ENCODE results near the gene MYO1E.

DNA sequence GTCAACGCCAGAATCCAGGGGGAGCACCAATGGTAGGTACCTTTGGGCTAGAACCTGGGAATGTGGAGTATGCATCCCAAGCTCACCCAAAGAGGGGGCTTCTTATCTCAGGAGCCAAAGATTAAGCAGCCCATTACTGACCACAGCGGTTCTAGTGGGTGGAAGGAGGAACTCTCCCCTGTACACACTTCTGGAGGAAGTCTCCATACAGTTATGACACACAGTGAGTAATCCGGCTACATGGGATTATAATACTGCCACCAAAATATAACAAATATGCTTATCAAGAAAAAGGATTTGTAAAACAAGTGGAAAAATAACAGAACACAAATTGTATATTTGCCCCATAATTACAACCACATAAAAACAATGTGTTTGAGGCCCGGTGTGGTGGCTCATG is 8.4 kb downstream of the MYO1E start:
- TF ChIP-seq EP300 (IDR thresholded peaks at IDR 0.05; ENCODE audit: low read depth) = no peak
- TF ChIP-seq, protein P1, sequence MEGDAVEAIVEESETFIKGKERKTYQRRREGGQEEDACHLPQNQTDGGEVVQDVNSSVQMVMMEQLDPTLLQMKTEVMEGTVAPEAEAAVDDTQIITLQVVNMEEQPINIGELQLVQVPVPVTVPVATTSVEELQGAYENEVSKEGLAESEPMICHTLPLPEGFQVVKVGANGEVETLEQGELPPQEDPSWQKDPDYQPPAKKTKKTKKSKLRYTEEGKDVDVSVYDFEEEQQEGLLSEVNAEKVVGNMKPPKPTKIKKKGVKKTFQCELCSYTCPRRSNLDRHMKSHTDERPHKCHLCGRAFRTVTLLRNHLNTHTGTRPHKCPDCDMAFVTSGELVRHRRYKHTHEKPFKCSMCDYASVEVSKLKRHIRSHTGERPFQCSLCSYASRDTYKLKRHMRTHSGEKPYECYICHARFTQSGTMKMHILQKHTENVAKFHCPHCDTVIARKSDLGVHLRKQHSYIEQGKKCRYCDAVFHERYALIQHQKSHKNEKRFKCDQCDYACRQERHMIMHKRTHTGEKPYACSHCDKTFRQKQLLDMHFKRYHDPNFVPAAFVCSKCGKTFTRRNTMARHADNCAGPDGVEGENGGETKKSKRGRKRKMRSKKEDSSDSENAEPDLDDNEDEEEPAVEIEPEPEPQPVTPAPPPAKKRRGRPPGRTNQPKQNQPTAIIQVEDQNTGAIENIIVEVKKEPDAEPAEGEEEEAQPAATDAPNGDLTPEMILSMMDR (IDR thresholded peaks at IDR 0.05) = no peak

Data from transverse colon (tissue), 3 donors.